Trophoblast cell (in vitro differentiated cells and primary cell): ENCODE data around the gene ZNF608.

Experiments
- DNase-seq, 2 donors: peaks; one replicate each; pipeline ENCODE4 v3.0.0-alpha.2; 2016
- H2AFZ ChIP-seq: 2 replicates; pipeline ENCODE4 v1.6.1; 2013; ENCODE audit warnings: low read length, moderate library complexity, mild to moderate bottlenecking; ENCODE audit not compliant: insufficient read depth, poor library complexity
- H2AK5ac ChIP-seq: 2 replicates; pipeline ENCODE4 v1.6.1; 2013; ENCODE audit warnings: mild to moderate bottlenecking, low read length
- H2BK120ac ChIP-seq: 2 replicates; pipeline ENCODE4 v1.6.1; 2013; ENCODE audit warnings: low read length, mild to moderate bottlenecking, moderate library complexity; ENCODE audit not compliant: insufficient read depth, poor library complexity
- H2BK12ac ChIP-seq: 2 replicates; pipeline ENCODE4 v1.6.1; 2013; ENCODE audit warnings: mild to moderate bottlenecking, low read length, moderate library complexity
- H2BK5ac ChIP-seq: 2 replicates; pipeline ENCODE4 v1.6.1; 2013; ENCODE audit warnings: low read length, low read depth, moderate library complexity, mild to moderate bottlenecking; ENCODE audit not compliant: poor library complexity
- H3K14ac ChIP-seq: 2 replicates; pipeline ENCODE4 v1.6.1; 2013; ENCODE audit warnings: mild to moderate bottlenecking, low read length
- H3K18ac ChIP-seq: 2 replicates; pipeline ENCODE4 v1.6.1; 2013; ENCODE audit warnings: mild to moderate bottlenecking, low read length
- H3K23ac ChIP-seq: 2 replicates; pipeline ENCODE4 v1.6.1; 2013; ENCODE audit warnings: low read length
- H3K27ac ChIP-seq: 2 replicates; pipeline ENCODE4 v1.5.1; 2013; ENCODE audit warnings: low read depth, mild to moderate bottlenecking, inconsistent platforms, low read length, moderate library complexity
- H3K27me3 ChIP-seq: 2 replicates; pipeline ENCODE4 v1.6.1; 2013; ENCODE audit warnings: inconsistent platforms, mild to moderate bottlenecking, low read length, moderate library complexity; ENCODE audit not compliant: insufficient read depth
- H3K36me3 ChIP-seq, 2 experiments: 1 replicate in 1 of 2; 2 replicates in 1 of 2; pipeline ENCODE4 v1.6.1; 2013; ENCODE audit warnings: low read length in 2 of 2, mild to moderate bottlenecking in 2 of 2, moderate library complexity in 1 of 2; ENCODE audit not compliant: insufficient read depth in 2 of 2, control insufficient read depth in 1 of 2
- H3K4ac ChIP-seq: 2 replicates; pipeline ENCODE4 v1.6.1; 2013; ENCODE audit warnings: low read depth, mild to moderate bottlenecking, low read length, moderate library complexity
- H3K4me1 ChIP-seq, 2 experiments: 1 replicate in 1 of 2; 2 replicates in 1 of 2; pipeline ENCODE4 v1.6.1; 2013; ENCODE audit warnings: low read length in 2 of 2, mild to moderate bottlenecking in 2 of 2, moderate library complexity in 1 of 2; ENCODE audit not compliant: insufficient read depth in 2 of 2, control insufficient read depth in 1 of 2
- H3K4me2 ChIP-seq: 2 replicates; pipeline ENCODE4 v1.6.1; 2013; ENCODE audit warnings: inconsistent platforms, mild to moderate bottlenecking, low read length, moderate library complexity
- H3K4me3 ChIP-seq: 2 replicates; pipeline ENCODE4 v1.5.1; 2013; ENCODE audit warnings: mild to moderate bottlenecking, low read depth, low read length, inconsistent platforms
- H3K79me1 ChIP-seq: one replicate; pipeline ENCODE4 v1.6.1; 2013; ENCODE audit warnings: low read length
- H3K79me2 ChIP-seq: 2 replicates; pipeline ENCODE4 v1.6.1; 2013; ENCODE audit warnings: low read length, mild to moderate bottlenecking; ENCODE audit not compliant: control insufficient read depth, insufficient read depth, poor library complexity
- H3K9ac ChIP-seq: 2 replicates; pipeline ENCODE4 v1.6.1; 2013; ENCODE audit warnings: mild to moderate bottlenecking, low read length
- H3K9me3 ChIP-seq: 2 replicates; pipeline ENCODE4 v1.6.1; 2013; ENCODE audit warnings: low read depth, mild to moderate bottlenecking, control low read depth, inconsistent platforms, low read length; ENCODE audit not compliant: insufficient read depth
- H4K12ac ChIP-seq: 2 replicates; pipeline ENCODE4 v1.6.1; 2013; ENCODE audit warnings: low read depth, mild to moderate bottlenecking, low read length, moderate library complexity
- H4K8ac ChIP-seq: 2 replicates; pipeline ENCODE4 v1.6.1; 2013; ENCODE audit warnings: low read depth, mild to moderate bottlenecking, low read length, moderate library complexity
- H4K91ac ChIP-seq: one replicate; pipeline ENCODE4 v1.6.1; 2013; ENCODE audit warnings: low read depth, mild to moderate bottlenecking, low read length, moderate library complexity
- whole genome bisulfite sequencing: extraction: QIAGEN DNeasy Blood & Tissue Kit; methylation state at CpG from one replicate; pipeline ENCODE4 v1.1.7; 2013; ENCODE audit warnings: missing lambda C conversion rate; ENCODE audit not compliant: insufficient read length, insufficient coverage; ENCODE audit errors: extremely low coverage; 5-methylcytosine and 5-hydroxymethylcytosine counted together

ZNF608 gene

DNA sequence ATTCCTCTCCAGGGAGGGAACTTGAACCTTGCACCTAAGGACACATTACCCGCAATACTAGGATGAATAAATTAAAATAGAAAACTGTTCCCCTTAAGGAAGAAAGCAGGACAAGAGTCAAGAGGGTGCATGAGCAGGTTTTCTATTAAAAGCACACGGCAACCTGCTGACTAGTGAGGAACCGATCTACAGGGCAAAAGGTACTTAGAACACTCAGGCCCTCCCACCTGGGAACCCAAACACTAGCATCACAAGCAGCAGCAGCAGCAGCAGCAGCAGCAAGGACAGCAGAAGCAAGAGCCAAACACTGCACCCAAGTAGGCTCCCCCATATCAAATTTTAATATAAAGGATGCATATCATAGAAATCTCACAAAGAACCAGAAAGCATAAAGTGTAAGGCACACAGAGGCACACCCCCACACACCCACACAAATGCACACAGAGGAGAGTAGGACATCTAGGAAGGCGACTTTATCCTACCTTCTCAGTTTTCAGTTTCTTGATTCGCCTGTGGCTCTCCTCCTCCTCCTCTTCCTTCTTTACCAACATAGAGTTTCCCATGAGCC is 2.8 kb downstream of the ZNF608 start:
- peak overlapping the region; percentile 37 for H3K4ac ChIP-seq
- peak overlapping the region; percentile 58 for H3K4me3 ChIP-seq
- no peak overlapping the region for H2AFZ ChIP-seq
- H3K4me1 ChIP-seq = peaks cover 10 to 20% of the 10 kb centered on the region in 2 experiments
- peak overlapping the region; percentile 4 for H3K9ac ChIP-seq
- H3K36me3 ChIP-seq = peaks cover 0 to 4% of the 10 kb centered on the region in 2 experiments
- no peak overlapping the region for H2BK5ac ChIP-seq
- no peak overlapping the region for H4K12ac ChIP-seq
- no peaks in the 10 kb centered on the region for H3K9me3 ChIP-seq
- H3K23ac ChIP-seq = no peak overlapping the region
- no peak overlapping the region for H2BK12ac ChIP-seq
- H3K79me2 ChIP-seq = peaks cover 8% of the 10 kb centered on the region
- peak overlapping the region; percentile 33 for H3K14ac ChIP-seq
- no peak overlapping the region for H4K8ac ChIP-seq
- no peak for DNase-seq
- no peak overlapping the region for H2AK5ac ChIP-seq
- no peak overlapping the region for H2BK120ac ChIP-seq
- peak overlapping the region; percentile 48 for H3K4me2 ChIP-seq
- peak overlapping the region; percentile 57 for H3K18ac ChIP-seq
- no peaks in the 10 kb centered on the region for H3K27me3 ChIP-seq
- peak overlapping the region; percentile 45 for H4K91ac ChIP-seq
- no peak overlapping the region for H3K27ac ChIP-seq
- H3K79me1 ChIP-seq = peaks cover 27% of the 10 kb centered on the region
- WGBS = no CpG with 5 or more reads among the region's 5 CpGs

DNA sequence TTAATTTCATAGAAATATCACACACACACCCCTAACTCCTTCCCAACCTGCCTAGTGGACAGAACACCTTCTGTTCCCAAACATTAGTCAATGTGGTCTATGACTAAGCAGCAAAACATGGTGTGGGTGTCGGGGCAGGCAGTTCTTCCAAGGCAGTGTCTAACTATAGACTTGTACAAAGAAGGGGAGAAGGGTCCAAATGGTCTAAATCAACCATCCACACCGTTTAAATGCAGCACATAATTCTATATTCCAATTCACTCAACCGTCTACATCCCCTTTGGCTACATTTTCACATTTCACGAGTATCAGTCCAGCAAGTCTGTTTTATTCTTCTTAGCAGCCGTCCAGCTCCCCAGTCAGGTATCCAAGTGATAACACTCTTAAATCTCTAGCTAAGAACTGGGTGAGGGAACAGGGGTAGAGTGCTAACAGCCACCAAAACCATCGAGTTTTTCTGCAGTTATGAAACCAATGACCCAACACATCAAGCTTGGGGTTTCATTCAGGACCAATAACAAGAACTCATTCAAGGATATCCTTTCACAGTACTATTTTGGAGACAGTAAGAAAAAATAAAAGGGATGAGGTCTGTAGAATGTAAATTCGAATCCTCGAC is 3.3 kb downstream of the ZNF608 start:
- peak in 1 of 2 donors; percentile 59 for DNase-seq
- peaks cover 8% of the 10 kb centered on the region for H3K79me2 ChIP-seq
- H2BK5ac ChIP-seq = no peak overlapping the region
- H3K27ac ChIP-seq = no peak overlapping the region
- H3K36me3 ChIP-seq = peaks cover 0 to 4% of the 10 kb centered on the region in 2 experiments
- no peak overlapping the region for H2AFZ ChIP-seq
- WGBS = 100% methylated on average over 1 of the region's 8 CpGs
- H3K14ac ChIP-seq = no peak overlapping the region
- H3K79me1 ChIP-seq = peaks cover 27% of the 10 kb centered on the region
- no peak overlapping the region for H2BK12ac ChIP-seq
- peak overlapping the region; percentile 48 for H3K4me2 ChIP-seq
- peak overlapping the region; percentile 50 for H3K4ac ChIP-seq
- no peaks in the 10 kb centered on the region for H3K27me3 ChIP-seq
- no peak overlapping the region for H3K18ac ChIP-seq
- no peak overlapping the region for H3K9ac ChIP-seq
- H2BK120ac ChIP-seq = no peak overlapping the region
- H4K8ac ChIP-seq = no peak overlapping the region
- H3K9me3 ChIP-seq = no peaks in the 10 kb centered on the region
- H2AK5ac ChIP-seq = no peak overlapping the region
- H3K4me1 ChIP-seq = peaks cover 10 to 20% of the 10 kb centered on the region in 2 experiments
- H4K91ac ChIP-seq = no peak overlapping the region
- no peak overlapping the region for H3K23ac ChIP-seq
- no peak overlapping the region for H3K4me3 ChIP-seq
- no peak overlapping the region for H4K12ac ChIP-seq

DNA sequence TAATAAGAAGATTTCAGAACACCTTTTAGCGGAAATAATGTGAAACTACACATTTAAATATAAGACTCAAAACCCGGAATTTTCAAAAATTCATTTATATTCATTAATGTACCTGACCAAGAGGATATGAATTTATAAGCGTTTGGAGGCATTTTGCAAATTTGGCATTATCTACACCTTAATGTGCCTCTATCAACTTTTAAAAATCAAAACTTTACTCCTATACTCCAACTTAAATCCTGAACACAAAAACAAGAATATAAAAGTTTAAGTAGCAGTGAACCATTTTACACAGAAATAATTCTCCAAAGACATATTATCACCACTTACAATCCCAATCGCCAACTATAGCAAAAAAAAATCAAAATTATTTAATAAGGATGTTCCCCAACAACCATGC is 3.9 kb downstream of the ZNF608 start:
- Histone ChIP-seq H2BK12ac (no peak overlapping the region), H3K27me3 (no peaks in the 10 kb centered on the region), H3K4me2 (peak overlapping the region; percentile 48), H2BK120ac (no peak overlapping the region), H4K8ac (no peak overlapping the region), H3K9ac (no peak overlapping the region), H2BK5ac (no peak overlapping the region), H3K36me3 (peaks cover 0 to 4% of the 10 kb centered on the region in 2 experiments), H3K18ac (no peak overlapping the region), H3K79me1 (peaks cover 21% of the 10 kb centered on the region), H3K4ac (no peak overlapping the region), H3K14ac (no peak overlapping the region), H3K4me3 (no peak overlapping the region), H4K91ac (no peak overlapping the region), H3K27ac (no peak overlapping the region), H4K12ac (no peak overlapping the region), H3K79me2 (peaks cover 4% of the 10 kb centered on the region), H2AFZ (no peak overlapping the region), H3K4me1 (peaks cover 10 to 20% of the 10 kb centered on the region in 2 experiments), H3K23ac (no peak overlapping the region), H2AK5ac (no peak overlapping the region), H3K9me3 (no peaks in the 10 kb centered on the region)
- no CpG with 5 or more reads among the region's 4 CpGs for WGBS
- no peak for DNase-seq

DNA sequence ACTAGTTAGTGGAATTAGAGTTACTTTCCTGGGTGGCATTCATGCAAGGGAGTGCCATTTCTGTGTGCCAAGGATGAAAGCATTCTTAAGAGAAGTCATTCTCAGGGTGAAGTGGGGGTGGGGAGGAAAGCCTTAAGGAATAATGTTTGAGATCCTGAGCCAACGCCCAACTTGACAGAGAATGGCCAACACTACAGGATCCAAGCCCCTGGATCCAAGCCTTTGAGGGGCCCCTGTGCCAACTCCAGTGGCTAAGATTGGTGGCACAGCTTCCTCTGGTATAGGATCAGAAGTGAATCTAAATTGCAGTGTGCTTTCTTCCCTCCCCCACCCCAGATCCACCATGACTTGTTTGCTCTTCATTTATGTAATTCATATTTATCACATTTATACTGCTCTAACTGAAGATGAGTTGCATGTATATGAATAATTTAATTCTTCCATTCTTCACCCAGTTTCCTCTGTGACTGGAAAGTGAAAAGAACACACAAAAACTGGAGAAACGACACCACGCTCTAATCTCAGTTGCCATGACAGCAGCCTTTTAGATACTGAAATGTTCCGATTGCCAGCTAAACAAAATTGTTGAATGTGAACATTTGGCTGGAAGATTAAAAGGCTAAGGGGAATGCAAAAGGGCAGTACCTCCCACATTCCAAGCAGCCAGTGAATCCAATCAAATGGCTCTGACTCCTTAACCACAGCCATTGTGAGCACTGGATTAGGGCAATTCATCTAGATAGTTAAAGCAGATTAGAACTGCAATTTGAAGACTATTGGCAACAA is 4.5 kb downstream of the ZNF608 start:
- WGBS = no CpG with 5 or more reads among the region's 4 CpGs
- peaks cover 4% of the 10 kb centered on the region for H3K79me2 ChIP-seq
- no peak overlapping the region for H3K23ac ChIP-seq

More for the DNA sequence above, 4.5 kb downstream of the ZNF608 start:
- peaks cover 0 to 4% of the 10 kb centered on the region in 2 experiments for H3K36me3 ChIP-seq
- no peak overlapping the region for H4K8ac ChIP-seq
- no peak overlapping the region for H3K14ac ChIP-seq
- H3K4me1 ChIP-seq = peaks cover 10 to 20% of the 10 kb centered on the region in 2 experiments
- H2BK5ac ChIP-seq = no peak overlapping the region
- peak overlapping the region; percentile 23 for H2BK12ac ChIP-seq
- H3K4me2 ChIP-seq = peak overlapping the region; percentile 47
- H3K4ac ChIP-seq = peak overlapping the region; percentile 39
- H3K9me3 ChIP-seq = no peaks in the 10 kb centered on the region
- no peak overlapping the region for H3K4me3 ChIP-seq
- no peak overlapping the region for H2BK120ac ChIP-seq
- no peak overlapping the region for H2AK5ac ChIP-seq
- H2AFZ ChIP-seq = no peak overlapping the region
- no peaks in the 10 kb centered on the region for H3K27me3 ChIP-seq
- peak overlapping the region; percentile 16 for H3K18ac ChIP-seq
- H4K91ac ChIP-seq = no peak overlapping the region
- H3K79me1 ChIP-seq = peaks cover 17% of the 10 kb centered on the region
- no peak overlapping the region for H3K9ac ChIP-seq
- no peak overlapping the region for H4K12ac ChIP-seq
- no peak overlapping the region for H3K27ac ChIP-seq
- DNase-seq = no peak
